Stomach smooth muscle (tissue), 2 donors: ENCODE results near the gene P3H2.
"Not testable (repeated sequence)": the region's sequence is repeated elsewhere in the genome, so short reads cannot be mapped to it uniquely, and the experiment has no call there.

Source experiments
- H3K27ac ChIP-seq: one replicate; pipeline ENCODE4 v1.7.0; 2013; ENCODE audit warnings: mild to moderate bottlenecking, low read length, inconsistent platforms
- H3K27me3 ChIP-seq, 2 donors: one replicate each; pipeline ENCODE4 v1.7.0; 2013; ENCODE audit warnings: low read length in 2 of 2; ENCODE audit not compliant: insufficient read depth in 2 of 2, control insufficient read depth in 1 of 2
- H3K36me3 ChIP-seq, 2 donors: one replicate each; pipeline ENCODE4 v1.7.0; 2013; ENCODE audit warnings: low read length in 2 of 2; ENCODE audit not compliant: control insufficient read depth in 2 of 2, insufficient read depth in 2 of 2
- H3K4me1 ChIP-seq: one replicate; pipeline ENCODE4 v1.7.0; 2013; ENCODE audit warnings: low read length; ENCODE audit not compliant: control insufficient read depth, insufficient read depth
- H3K4me3 ChIP-seq, 2 donors: one replicate each; pipeline ENCODE4 v1.7.0; 2013; ENCODE audit warnings: low read length in 2 of 2
- H3K9ac ChIP-seq, 2 donors: one replicate each; pipeline ENCODE4 v1.7.0; 2013; ENCODE audit warnings: low read length in 2 of 2, mild to moderate bottlenecking in 1 of 2
- H3K9me3 ChIP-seq, 2 donors: one replicate each; pipeline ENCODE4 v1.7.0; 2013; ENCODE audit warnings: low read length in 2 of 2; ENCODE audit not compliant: control insufficient read depth in 2 of 2
- donor health status: healthy.
- donor health status: Pancreatic carcinoma.

Gene P3H2

DNA sequence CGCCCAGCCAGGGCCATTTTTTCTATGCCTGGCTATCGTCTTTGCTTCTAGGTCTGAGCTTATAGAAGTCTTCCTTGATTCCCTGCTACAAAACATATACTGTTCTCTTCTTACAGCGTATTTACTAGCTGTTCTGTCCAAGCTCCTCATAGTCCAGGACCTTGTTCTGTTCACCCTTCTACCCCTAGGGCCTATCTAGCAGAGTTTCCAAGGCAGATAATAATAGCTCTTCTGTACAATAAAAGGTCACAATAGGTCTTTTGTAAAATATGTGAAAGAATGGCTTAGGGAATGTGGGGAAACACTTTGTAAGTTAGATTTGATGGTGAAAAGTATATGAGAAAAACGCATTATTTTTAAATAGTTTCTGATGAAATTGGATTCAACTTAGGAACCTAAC is 158.2 kb downstream of the P3H2 start:
- Histone ChIP-seq H3K27ac (no peak overlapping the region), H3K4me1 (no peaks in the 10 kb centered on the region), H3K4me3 (no peak overlapping the region), H3K27me3 (no peaks in the 10 kb centered on the region), H3K36me3 (no peaks in the 10 kb centered on the region), H3K9ac (no peak overlapping the region), H3K9me3 (no peaks in the 10 kb centered on the region)

DNA sequence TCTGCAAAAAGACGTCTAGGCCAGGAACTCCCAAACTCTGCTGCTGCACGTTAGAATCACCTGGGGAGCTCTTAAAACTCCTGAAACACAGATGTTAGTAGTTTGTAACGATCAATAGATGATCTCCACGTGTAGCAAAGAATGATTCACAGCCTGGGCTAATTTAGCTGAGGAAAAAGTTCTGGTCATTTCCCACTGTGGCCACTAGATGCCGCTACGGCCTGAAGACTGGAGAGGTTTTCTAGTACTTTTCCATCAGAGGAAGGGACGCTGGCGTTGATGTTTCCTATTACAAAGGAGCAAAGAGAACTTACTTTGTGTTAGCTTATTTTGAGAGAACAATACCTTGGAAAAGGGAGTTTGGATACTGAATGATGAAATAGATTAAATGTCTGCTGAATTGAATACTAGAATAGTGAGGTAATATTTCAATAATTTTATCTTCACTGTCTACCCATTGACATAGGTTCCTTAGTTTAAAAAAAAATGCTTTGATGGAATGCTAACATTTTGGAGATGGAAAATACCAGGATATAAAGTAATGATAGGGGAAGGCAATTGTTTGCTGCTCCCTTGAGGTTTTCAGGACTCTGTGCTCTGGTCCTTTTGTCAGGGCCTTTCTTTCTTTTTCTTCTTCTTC is 159.1 kb downstream of the P3H2 start:
- H3K9ac ChIP-seq, result no peak overlapping the region
- no peaks in the 10 kb centered on the region for H3K4me1 ChIP-seq
- no peaks in the 10 kb centered on the region for H3K9me3 ChIP-seq
- no peak overlapping the region for H3K27ac ChIP-seq
- H3K36me3 ChIP-seq, result peaks cover 0 to 3% of the 10 kb centered on the region in 2 donors
- no peaks in the 10 kb centered on the region for H3K27me3 ChIP-seq
- H3K4me3 ChIP-seq, result no peak overlapping the region

GRCh38 chr3:189961086-189961485 is 159.6 kb downstream of the P3H2 start:
- H3K9ac ChIP-seq, result not testable (repeated sequence)

DNA sequence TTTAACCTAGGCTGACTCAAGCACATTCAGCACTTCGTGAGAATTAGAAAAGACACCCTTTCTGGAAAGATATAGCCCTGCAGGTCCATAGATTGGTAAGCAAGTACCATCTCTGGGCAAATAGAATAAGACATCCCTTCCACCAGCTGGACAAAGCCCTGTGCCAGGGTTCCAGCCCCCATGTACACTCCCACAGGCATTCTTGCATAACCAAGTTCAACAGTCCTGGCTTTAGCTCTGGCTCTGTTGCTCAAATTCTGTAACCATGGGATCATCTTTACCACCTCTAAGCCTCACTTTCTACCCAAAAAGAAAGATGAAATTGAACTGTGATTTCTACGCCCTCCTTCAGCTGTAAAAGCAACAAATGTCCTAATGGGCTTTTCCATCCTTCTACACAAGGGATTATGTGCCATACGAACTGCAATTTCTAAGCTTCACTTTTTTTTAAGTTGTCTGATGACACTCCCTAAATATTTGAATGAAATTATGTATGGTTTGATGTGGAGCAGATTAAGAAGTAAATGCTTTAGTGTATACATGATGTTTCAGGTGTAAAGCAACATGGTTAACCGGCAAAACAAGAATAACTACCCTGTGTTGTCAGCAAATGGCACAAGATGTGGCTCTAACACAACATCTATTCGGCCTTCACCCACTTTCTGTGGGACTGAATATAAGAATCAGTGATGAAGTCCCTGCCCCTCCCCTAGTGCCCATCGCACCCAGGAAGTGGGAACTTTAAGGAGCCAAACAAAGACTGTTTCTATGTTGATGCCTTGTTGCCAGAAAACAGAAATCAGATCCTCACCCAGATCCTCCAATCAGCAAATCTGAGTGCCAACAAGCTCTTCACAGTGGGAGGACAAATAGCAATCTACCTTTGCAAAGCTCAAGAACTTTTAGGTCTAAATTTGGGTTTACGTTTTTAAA is 165.7 kb downstream of the P3H2 start:
- Histone ChIP-seq H3K4me3 (no peak overlapping the region), H3K4me1 (no peaks in the 10 kb centered on the region), H3K36me3 (peaks cover 0 to 3% of the 10 kb centered on the region in 2 donors), H3K9me3 (no peaks in the 10 kb centered on the region), H3K27me3 (no peaks in the 10 kb centered on the region), H3K9ac (no peak overlapping the region), H3K27ac (no peak overlapping the region)

More at GRCh38 chr3:189961086-189961485, 159.6 kb downstream of the P3H2 start:
- not testable (repeated sequence) for H3K27ac ChIP-seq, H3K27me3 ChIP-seq, H3K36me3 ChIP-seq, H3K9me3 ChIP-seq, H3K4me3 ChIP-seq, H3K4me1 ChIP-seq

GRCh38 chr3:189953551-189953950 is 167.1 kb downstream of the P3H2 start:
- no peaks in the 10 kb centered on the region for H3K9me3 ChIP-seq
- H3K4me1 ChIP-seq, result no peaks in the 10 kb centered on the region
- no peak overlapping the region for H3K27ac ChIP-seq
- H3K9ac ChIP-seq, result no peak overlapping the region
- peaks cover 0 to 3% of the 10 kb centered on the region in 2 donors for H3K36me3 ChIP-seq
- H3K4me3 ChIP-seq, result no peak overlapping the region
- H3K27me3 ChIP-seq, result no peaks in the 10 kb centered on the region

GRCh38 chr3:189952272-189952671 is 168.4 kb downstream of the P3H2 start:
- Histone ChIP-seq H3K4me3 (no peak overlapping the region), H3K9me3 (no peaks in the 10 kb centered on the region), H3K4me1 (no peaks in the 10 kb centered on the region), H3K9ac (no peak overlapping the region), H3K27ac (no peak overlapping the region), H3K36me3 (peaks cover 0 to 3% of the 10 kb centered on the region in 2 donors), H3K27me3 (no peaks in the 10 kb centered on the region)

DNA sequence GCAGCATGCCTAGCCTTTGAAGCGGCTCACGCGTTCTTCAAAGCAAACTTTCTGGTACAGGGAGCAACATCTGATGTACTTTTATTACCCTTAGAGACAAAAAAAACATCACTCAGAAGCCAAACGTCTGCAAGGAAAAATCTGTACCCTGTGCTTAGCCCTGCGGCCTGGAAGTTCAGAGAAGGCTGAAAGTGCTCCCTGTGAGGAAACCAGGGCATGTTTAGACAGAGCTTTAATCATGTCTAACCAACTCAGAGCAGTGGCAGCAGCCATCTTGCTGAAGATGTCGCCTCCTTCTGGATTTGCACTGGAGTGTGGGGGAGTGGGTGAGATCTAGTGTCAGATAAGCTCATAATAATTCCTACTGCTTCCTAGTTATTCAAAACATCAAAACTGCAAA is 170.4 kb downstream of the P3H2 start:
- Histone ChIP-seq H3K27me3 (no peaks in the 10 kb centered on the region), H3K4me3 (no peak overlapping the region)

DNA sequence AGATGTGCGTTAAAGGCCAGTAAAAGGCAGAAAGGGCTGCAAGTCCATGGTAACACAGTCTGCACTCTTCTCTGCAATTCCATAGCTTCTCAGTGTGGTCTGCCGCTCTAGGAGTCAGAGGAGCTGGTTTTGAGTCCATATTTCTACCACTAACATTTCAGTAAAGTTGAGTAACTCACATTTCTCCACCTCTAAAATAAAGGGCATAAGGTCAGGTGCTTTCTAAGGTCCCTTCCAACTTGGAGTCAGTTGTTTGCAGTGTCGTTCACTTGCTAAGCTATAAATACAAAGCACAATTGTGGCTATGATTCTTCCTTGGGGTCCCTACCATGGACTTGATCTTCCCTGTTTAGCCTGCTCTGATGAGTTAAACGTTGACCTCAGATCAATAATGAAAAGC is 171.1 kb downstream of the P3H2 start:
- H3K27ac ChIP-seq, result no peak overlapping the region
- no peak overlapping the region for H3K4me3 ChIP-seq
- H3K27me3 ChIP-seq, result no peaks in the 10 kb centered on the region
- no peak overlapping the region for H3K9ac ChIP-seq
- no peaks in the 10 kb centered on the region for H3K36me3 ChIP-seq
- H3K4me1 ChIP-seq, result no peaks in the 10 kb centered on the region
- no peaks in the 10 kb centered on the region for H3K9me3 ChIP-seq

More for the DNA sequence above, 170.4 kb downstream of the P3H2 start:
- Histone ChIP-seq H3K36me3 (no peaks in the 10 kb centered on the region), H3K27ac (no peak overlapping the region), H3K9me3 (no peaks in the 10 kb centered on the region), H3K9ac (no peak overlapping the region), H3K4me1 (no peaks in the 10 kb centered on the region)

DNA sequence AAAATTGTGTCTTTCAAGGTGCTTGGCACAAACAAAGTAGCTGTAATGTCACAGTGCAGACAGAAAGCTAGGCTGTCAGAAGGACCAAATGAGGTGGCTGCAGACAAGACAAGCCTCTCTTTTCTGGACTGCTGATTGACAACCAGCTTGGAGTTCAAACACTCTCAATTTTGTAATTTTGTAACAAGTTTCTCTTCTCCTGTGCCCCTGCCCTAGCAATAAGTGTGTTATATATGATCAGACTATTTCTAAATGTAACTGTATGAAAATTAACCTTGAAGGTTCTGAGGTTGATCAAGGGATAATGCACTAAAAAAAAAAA is 172.0 kb downstream of the P3H2 start:
- Histone ChIP-seq H3K4me1 (no peaks in the 10 kb centered on the region), H3K9ac (no peak overlapping the region), H3K27me3 (no peaks in the 10 kb centered on the region), H3K36me3 (no peaks in the 10 kb centered on the region), H3K27ac (no peak overlapping the region), H3K9me3 (no peaks in the 10 kb centered on the region), H3K4me3 (no peak overlapping the region)

GRCh38 chr3:189947948-189948723 is 172.6 kb downstream of the P3H2 start:
- no peak overlapping the region for H3K27ac ChIP-seq
- H3K4me1 ChIP-seq, result no peaks in the 10 kb centered on the region
- H3K4me3 ChIP-seq, result no peak overlapping the region
- no peak overlapping the region for H3K9ac ChIP-seq
- H3K36me3 ChIP-seq, result no peaks in the 10 kb centered on the region
- H3K27me3 ChIP-seq, result no peaks in the 10 kb centered on the region
- H3K9me3 ChIP-seq, result no peaks in the 10 kb centered on the region
